NCI-H1092 (cell line): Measurements from ENCODE around the gene GAL3ST1.
"Not testable (repeated sequence)": the region's sequence is repeated elsewhere in the genome, so short reads cannot be mapped to it uniquely, and the experiment has no call there.

Experiments used
- DNase-seq: peaks from one replicate; lab custom pipeline; 2025; lab: John Stamatoyannopoulos, UW

The GAL3ST1 gene

DNA sequence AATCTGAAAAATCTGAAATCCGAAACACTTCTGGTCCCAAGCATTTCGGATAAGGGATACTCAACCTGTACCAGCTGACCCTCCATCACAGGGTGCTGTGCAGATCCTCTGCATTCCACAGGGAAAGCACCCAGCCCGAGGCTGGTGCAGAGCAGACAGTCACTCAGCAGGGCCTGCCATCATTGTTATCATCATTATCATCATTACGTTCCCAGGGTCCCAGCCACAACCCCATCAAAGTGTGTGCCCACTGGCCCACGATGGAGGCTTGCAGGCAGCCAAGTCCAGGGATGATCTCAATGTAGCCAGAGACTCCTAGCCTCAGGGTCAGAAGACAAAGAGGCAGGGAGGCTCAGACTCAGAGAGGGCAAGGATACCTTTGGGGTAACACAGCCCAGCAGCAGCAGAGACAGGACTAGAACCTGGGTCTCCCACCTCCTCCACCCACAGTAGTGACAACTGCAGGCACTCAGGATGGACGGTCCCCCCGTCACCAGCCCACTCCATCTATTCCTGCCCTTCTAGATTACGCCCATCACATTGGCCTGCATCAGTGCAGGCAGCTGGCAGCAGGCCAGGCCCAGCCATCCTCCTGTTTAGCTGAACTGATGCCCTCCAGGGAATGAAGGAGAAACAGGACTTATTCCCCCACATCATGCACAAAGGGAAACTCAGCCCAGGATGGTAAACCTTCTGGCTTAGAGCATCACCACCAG is 10.3 kb downstream of the GAL3ST1 start:
- DNase-seq: no peak

DNA sequence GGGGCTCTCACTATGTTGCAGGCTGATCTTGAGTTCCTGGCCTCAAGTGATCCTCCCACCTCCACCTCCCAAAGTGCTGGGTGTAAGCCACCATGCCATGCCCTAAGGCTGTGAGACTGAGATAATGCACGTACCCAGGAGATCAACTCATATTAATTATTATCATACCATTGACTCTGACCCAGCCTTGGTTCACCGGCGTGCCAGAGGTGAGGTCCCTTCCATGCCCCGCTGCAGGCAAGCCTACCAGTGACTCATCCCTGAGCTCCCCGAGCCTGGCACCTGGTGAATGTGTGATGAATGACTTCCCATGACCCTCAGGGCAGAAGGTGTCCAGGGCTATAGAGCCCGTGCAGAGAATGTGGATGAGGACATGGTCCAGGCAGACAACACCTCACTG is 12.1 kb downstream of the GAL3ST1 start:
- no peak for DNase-seq

GRCh38 chr22:30561402-30562189 is 12.9 kb downstream of the GAL3ST1 start:
- DNase-seq: no peak

DNA sequence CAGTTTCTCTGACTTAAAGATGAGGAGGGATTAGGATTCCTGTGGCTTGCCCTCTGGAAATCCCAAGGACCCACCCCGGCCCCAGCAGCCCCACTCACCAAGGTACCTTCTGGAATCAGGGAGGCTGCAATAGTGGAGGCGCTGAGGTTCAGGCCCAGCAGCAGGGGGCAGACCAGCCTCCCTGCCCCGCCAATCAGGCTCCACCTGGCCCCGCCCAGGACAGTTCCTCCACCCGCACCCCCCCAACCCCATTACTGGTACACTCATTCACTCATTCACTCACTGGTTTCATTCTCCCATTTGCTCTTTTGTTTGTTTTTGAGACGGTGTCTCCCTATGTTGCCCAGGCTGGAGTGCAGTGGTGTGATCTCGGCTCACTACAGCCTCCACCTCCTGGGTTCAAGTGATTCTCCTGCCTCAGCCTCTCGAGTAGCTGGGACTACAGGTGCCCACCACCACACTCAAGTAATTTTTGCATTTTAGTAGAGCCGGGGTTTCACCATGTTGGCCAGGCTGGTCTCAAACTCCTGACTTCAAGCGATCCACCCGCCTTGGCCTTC is 13.7 kb downstream of the GAL3ST1 start:
- DNase-seq: not testable (repeated sequence)

GRCh38 chr22:30559889-30560288 is 14.6 kb downstream of the GAL3ST1 start:
- DNase-seq: no peak

DNA sequence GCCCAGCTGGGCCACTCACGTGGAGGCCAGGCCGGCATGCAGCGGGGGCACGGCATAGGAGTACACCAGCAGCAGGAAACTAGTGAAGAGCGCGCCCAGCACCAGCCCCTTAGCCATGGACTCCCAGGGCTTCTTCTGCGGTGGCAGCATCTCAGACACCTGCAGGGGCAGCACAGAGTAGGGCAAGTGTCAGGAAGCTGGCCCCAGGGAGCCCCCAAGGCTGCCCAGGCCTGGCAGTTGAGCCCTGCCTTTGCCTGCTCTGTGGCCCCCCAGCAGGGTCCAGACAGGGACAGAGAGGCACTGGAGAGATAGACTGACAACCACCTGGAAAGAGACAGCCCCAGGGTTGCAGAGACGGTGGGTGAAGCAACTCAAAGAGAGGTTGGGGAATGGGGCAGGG is 17.2 kb downstream of the GAL3ST1 start:
- no peak for DNase-seq

- no peak for DNase-seq
These were observed 18.1 kb downstream of the GAL3ST1 start for GRCh38 chr22:30556388-30556787.

DNA sequence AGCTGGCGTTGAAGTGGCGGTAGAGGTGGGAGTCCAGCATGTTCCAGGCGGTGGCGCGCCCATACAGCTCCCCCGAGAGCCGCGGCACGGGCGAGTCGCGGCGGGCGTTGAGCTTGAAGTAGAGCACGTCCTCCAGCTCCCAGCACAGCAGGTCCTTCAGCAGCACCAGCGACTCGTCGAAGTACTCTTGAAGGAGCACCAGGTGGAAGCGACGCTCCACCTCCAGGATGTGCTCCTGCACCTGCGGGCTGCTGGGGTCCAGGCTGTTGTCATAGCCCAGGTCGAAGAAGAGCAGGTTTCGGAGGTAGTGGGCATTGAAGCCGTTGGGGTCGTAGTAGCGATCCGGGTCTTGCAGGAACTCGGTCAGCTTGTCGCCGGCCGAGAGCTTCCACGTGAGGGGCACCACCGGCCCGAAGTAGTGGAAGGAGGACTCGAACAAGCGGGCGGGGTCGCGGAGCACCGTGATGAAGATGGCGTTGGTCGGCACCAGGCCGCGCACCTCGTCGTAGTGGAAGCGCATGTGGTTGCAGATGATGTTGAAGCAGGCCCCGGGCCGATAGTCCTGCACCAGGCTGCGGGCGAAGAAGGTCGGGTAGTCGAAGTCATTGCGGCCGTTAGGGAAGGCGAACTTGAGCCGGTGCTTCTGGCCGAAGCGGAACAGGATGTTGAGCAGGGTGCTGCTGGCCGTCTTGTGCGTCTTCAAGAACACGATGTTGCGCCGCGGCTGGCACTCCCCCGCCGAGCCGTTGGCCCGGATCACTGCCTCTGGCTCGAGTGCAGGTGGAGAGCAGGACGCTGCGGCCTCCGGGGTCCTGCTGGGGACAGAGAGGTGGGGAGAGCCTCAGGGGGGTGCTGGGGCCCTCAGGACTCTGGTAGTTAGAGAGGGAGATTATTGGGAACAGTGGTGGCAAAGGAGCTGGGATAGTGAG is 18.9 kb downstream of the GAL3ST1 start:
- DNase-seq: no peak

DNA sequence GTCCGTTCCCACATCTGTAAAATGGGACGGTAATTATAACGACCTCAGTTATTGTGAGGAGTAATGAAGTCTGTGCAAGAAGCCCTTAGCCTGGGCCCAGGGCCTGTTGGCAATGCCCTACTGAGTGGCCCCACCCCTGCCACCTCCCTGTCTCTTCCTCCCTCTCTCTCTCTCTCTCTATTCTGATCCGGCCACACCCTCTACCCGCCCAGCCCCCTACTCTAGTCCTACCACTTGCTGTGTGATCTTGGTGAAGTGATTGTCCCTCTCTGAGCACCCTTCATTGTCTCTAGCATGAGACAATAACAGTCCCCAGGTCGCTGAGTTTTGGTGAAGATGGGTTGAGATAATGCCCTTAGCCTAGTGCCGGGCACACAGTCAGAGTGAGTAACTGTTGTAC is 20.5 kb downstream of the GAL3ST1 start:
- DNase-seq: no peak

- DNase-seq: no peak
These were observed 21.7 kb downstream of the GAL3ST1 start for GRCh38 chr22:30552719-30553118.

DNA sequence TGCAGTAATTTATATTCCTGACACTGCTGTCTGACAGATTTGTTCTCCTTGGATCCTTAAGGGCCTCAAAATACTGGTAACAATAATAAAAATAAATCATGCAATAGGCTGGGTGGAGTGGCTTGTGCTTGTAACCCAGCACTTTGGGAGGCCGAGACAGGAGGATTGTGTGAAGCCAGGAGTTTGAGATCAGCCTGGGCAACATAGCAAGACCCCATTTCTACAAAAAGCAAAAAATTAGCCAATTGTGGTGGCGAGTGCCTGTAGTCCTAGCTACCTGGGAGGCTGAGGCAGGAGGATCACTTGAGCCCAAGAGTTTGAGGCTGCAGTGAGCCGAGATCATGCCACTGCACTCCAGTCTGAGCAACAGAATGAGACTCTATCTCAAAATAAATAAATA is 22.7 kb downstream of the GAL3ST1 start:
- DNase-seq: not testable (repeated sequence)

- DNase-seq: no peak
These were observed 27.3 kb downstream of the GAL3ST1 start for GRCh38 chr22:30547188-30547587.

- DNase-seq: no peak
These were observed 27.8 kb downstream of the GAL3ST1 start, which contains the start of gene SEC14L6 for GRCh38 chr22:30546616-30547015. Gene SEC14L6, minus strand, starts transcription at chr22:30546741. Its CDS starts 59 bp downstream, at chr22:30546682.

DNA sequence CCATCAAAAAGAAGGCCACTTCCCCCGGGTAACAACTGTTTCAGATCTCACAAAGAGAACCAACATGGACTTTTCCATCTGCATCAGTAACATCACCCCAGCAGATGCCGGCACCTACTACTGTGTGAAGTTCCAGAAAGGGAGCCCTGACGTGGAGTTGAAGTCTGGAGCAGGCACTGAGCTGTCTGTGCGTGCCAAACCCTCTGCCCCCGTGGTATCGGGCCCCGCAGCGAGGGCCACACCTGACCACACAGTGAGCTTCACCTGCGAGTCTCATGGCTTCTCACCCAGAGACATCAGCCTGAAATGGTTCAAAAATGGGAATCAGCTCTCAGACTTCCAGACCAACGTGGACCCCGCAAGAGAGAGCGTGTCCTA is 31.7 kb downstream of the GAL3ST1 start:
- no peak for DNase-seq

GRCh38 chr22:30541961-30542810 is 32.3 kb downstream of the GAL3ST1 start:
- no peak for DNase-seq

DNA sequence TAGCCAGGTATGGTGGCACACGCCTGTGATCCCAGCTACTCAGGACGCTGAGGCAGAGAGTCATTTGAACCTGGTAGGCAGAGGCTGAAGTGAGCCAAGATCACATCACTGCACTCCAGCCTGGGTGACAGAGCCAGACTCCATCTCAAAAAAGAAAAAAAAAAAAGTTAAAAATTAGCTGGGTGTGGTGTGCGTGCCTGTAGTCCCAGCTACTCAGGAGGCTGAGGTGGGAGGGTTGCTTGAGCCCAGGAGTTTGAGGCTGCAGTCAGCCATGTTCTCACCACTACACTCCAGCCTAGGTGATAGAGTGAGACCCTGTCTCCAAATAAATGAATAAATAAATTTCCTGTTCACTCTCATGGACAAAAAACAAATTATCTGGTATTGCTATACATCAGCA is 33.0 kb downstream of the GAL3ST1 start:
- not testable (repeated sequence) for DNase-seq

DNA sequence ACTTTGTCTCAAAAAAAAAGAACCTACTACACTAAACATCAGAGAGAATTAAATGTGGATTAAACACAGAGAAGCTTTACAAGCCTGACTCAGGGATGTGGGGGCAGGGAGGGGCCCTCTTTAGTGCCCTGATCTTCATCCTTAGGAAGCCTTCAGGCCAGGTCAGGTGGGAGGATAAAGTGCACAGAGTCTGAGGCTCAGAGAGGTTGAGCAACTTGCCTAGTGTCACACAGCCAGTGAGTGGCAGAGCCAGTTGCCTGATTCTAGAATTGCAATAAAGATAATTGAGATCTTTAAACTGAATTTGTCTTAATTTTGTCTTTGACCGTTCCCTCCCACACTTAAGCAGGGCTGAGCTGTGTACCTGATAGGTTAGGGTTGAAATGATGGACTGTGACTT is 35.1 kb downstream of the GAL3ST1 start:
- no peak for DNase-seq

- no peak for DNase-seq
These were observed 36.2 kb downstream of the GAL3ST1 start for GRCh38 chr22:30538280-30538679.

GRCh38 chr22:30537083-30537731 is 37.3 kb downstream of the GAL3ST1 start:
- no peak for DNase-seq

GRCh38 chr22:30535182-30535581 is 39.3 kb downstream of the GAL3ST1 start:
- no peak for DNase-seq
